ENCODE data around the gene FRRS1.

Gene FRRS1

GRCh38 chr1:99677416-99677815, 89.0 kb downstream of the FRRS1 start:
- no peak for DNase-seq (ENCODE audit: low read depth in 2 of 2)

DNA sequence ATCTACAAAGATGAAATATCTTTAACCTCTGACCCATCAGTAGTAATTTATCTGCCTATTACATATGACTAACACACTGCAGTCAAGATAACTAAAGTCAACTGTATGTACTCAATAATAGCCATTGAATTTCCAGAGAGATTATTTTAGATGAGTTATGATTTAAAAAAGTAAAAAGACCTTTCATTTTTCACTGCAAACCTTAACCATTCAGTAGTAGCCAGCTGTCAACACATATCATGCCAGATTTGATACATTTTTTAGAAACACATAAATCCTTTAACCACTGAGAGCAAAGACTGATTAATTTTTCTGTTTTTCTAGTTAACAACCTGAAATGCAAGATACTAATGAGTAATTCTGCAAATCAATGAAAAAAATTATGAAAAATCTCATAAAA, 89.6 kb downstream of the FRRS1 start:
- no peak for DNase-seq (ENCODE audit: low read depth in 2 of 2)

GRCh38 chr1:99675994-99676393, 90.4 kb downstream of the FRRS1 start:
- no peak for DNase-seq (ENCODE audit: low read depth in 2 of 2)

GRCh38 chr1:99675292-99675691, 91.1 kb downstream of the FRRS1 start:
- DNase-seq (ENCODE audit: low read depth in 2 of 2): no peak

GRCh38 chr1:99674115-99675064, 92.0 kb downstream of the FRRS1 start:
- no peak for DNase-seq (ENCODE audit: low read depth in 2 of 2)

- no peak for DNase-seq (ENCODE audit: low read depth in 2 of 2)
These were observed 93.1 kb downstream of the FRRS1 start for GRCh38 chr1:99673315-99673714.

DNA sequence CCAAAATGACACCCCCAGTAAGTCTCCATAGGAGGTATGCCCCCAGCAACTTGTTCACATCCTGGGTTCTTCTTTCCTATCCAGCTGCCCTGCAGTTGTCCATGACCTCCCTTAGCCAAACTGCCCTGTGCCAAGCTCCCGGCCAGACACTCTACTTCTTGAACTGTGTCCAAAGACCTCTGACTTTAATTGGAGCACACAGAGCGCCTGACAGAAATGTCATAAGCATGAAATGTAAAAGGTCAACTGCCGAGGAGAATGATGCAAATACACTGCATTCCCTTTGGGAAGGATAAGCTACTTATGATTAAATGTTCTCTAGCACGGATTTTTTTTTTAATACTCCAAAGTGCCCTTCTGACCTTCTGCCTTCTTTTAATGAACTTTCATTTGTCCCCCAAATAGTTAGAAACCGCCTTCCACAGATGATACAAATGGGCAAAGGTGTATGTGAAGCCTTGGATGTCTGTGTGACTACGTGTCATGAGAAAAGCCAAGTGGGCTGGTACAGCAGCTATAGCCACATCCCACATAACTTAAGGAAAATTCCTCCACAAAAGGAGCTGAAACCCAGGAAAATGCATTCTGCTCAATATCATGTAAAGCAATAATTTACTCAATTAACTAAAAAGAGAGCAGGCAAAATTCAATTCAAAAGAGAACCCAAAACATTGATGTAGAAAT, 93.8 kb downstream of the FRRS1 start:
- no peak for DNase-seq (ENCODE audit: low read depth in 2 of 2)

GRCh38 chr1:99672038-99672437, 94.4 kb downstream of the FRRS1 start:
- DNase-seq (ENCODE audit: low read depth in 2 of 2): no peak

DNA sequence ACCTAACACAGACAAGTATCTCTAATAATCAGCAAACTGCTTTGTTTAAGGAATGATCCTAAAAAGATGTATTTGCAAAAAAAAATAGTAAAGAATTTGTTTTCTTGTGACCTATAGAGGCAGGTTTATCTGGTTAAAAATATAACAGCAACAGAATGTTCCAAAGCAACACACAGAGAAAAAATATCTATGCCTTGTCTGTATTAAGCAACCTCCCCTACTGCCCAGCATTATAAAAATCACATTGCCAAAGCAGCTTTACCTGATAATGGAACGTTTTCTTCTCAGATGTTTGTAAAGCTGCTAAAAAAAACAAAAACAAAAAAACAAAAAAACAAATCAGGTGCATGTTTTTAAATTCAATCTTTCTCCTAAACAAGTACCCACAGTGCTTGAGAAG, 95.9 kb downstream of the FRRS1 start:
- no peak for DNase-seq (ENCODE audit: low read depth in 2 of 2)

DNA sequence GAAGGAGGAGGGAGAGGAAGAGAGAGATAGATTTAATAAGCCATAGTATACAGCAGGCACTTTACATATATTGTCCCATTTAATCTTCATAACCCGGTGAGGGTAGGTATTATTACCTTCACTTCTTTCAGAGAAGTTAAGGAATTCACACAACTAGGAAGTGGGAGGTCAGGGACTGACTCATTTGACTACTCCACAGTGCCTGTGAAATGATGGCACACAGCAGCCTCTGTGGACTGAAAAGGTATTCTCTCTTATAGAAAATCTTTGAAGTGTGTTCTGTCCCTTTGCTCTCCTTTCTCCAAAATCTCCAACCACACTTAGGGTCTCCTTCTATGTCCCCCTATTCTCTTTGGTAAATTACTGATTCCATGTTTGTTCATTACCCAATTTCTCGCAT, 96.6 kb downstream of the FRRS1 start:
- DNase-seq (ENCODE audit: low read depth in 2 of 2): no peak

GRCh38 chr1:99669376-99669775, 97.1 kb downstream of the FRRS1 start:
- no peak for DNase-seq (ENCODE audit: low read depth in 2 of 2)

GRCh38 chr1:99665212-99665611, 101.2 kb downstream of the FRRS1 start:
- DNase-seq (ENCODE audit: low read depth in 2 of 2): no peak

DNA sequence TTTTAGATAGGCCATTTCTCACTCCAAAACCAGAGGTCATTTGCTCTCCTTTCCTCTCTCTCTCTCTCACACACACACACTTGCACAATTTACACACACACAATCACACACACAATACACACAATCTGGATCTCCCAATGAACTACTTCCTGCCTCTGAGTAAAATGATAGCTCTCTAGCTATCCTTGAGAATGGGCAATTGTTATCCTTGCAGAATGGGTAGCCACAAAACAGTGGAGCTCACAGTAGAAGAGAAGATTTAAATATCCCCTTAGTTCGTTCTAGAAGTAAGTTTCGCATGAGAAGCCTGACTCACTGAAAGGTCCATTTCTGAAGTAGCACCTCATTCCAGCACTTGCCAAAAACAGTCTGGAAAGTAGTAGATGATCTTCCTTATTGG, 102.9 kb downstream of the FRRS1 start:
- no peak for DNase-seq (ENCODE audit: low read depth in 2 of 2)

DNA sequence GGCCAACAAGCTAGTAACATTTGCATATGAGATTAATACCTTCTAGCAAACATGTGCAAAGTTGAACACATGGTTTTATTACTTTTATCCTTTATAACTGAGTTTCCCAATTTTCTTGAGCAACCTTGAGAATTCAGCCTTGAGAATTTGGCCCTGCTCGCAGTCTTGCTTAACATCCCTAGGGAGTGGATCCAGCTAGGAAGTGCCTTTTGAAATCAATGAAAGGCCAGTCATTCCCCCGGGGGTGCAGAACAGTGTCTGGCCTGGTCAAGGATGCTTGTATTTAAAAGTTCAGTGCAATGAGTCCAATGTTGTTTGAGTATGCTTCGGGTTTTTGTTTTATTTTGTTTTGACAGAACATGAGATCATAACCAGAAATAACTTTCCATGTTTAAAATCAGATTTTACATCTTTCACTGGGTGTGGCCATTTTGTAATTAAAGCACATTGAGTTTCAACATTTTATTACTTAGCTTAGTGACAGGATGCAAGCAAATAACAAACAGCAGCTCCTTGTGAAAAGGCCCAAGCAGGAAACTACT, 103.8 kb downstream of the FRRS1 start:
- DNase-seq (ENCODE audit: low read depth in 2 of 2): no peak

DNA sequence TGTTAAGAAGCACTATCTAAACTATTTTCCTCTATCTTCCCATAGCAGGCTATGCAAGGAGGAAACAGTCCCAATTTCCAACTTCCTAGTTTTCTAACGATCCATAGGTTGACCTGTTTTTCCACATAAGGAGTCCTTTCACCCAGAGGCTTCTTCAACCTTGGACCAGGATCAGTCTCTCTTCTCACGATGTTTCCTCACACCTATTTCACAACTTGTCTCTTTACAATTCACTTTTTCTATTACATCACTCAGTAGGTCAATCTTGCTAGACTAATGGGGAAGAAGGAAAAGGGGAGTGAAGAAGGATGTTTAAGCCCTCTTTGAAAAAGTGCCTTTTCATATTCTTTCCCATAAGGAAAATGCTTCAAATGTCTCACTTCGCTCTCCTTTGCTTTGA, 104.7 kb downstream of the FRRS1 start:
- DNase-seq (ENCODE audit: low read depth in 2 of 2): no peak

GRCh38 chr1:99660496-99660895, 105.9 kb downstream of the FRRS1 start:
- DNase-seq (ENCODE audit: low read depth in 2 of 2): no peak

DNA sequence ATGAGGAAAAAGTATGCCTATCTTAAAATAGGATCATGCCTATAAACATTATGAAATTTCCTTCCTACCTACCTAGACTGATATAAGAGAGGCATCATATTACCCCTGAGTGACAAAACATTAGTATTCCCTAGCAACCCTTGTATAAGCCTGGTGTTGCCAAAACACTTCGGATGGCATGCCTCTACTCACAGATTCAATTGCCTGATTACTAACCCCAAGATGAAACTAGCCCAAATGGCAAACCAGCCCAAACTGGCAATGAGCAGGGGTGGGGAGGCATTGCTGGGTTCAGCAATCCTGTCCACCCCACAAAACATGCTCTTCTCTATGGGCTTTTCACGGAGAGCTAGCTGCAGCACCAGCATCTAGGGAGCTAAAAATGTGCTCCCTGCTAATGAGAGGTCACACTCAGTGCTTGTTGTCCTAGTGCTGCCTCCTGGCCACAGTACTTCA, 106.7 kb downstream of the FRRS1 start:
- no peak for DNase-seq (ENCODE audit: low read depth in 2 of 2)
